ENCODE results near the gene CYP26A1.

Gene CYP26A1

GRCh38 chr10:93060887-93061593 is 12.7 kb upstream of the CYP26A1 start:
- no peaks in the 10 kb centered on the region for H3K9me3 Mint-ChIP-seq
- H3K36me3 Mint-ChIP-seq (ENCODE audit: low read depth) = peaks cover 18% of the 10 kb centered on the region
- H3K4me1 Mint-ChIP-seq = peaks cover 19% of the 10 kb centered on the region
- ATAC-seq = no peak
- DNase-seq = no peak
- H3K27ac Mint-ChIP-seq = no peak overlapping the region
- peaks cover 41% of the 10 kb centered on the region for H3K27me3 Mint-ChIP-seq
- no peak overlapping the region for H3K4me3 Mint-ChIP-seq

GRCh38 chr10:93061594-93062513 is 11.8 kb upstream of the CYP26A1 start:
- Mint-ChIP-seq H3K36me3 (ENCODE audit: low read depth) (peaks cover 18% of the 10 kb centered on the region), H3K27ac (no peak overlapping the region), H3K27me3 (peaks cover 47% of the 10 kb centered on the region), H3K4me3 (peak overlapping the region; percentile 65), H3K4me1 (peaks cover 19% of the 10 kb centered on the region), H3K9me3 (no peaks in the 10 kb centered on the region)
- ATAC-seq (peak; percentile 25), DNase-seq (peak; percentile 9)

GRCh38 chr10:93062514-93063143 is 11.1 kb upstream of the CYP26A1 start:
- Mint-ChIP-seq H3K36me3 (ENCODE audit: low read depth) (peaks cover 18% of the 10 kb centered on the region), H3K4me3 (peak overlapping the region; percentile 65), H3K27ac (no peak overlapping the region), H3K27me3 (peaks cover 55% of the 10 kb centered on the region), H3K4me1 (peaks cover 19% of the 10 kb centered on the region), H3K9me3 (no peaks in the 10 kb centered on the region)
- ATAC-seq (peak; percentile 62), DNase-seq (peak; percentile 66)

- Mint-ChIP-seq H3K36me3 (ENCODE audit: low read depth) (peaks cover 14% of the 10 kb centered on the region), H3K27me3 (peaks cover 62% of the 10 kb centered on the region), H3K4me1 (peaks cover 19% of the 10 kb centered on the region), H3K9me3 (no peaks in the 10 kb centered on the region), H3K4me3 (no peak overlapping the region), H3K27ac (no peak overlapping the region)
- no peak for ATAC-seq
- peak; percentile 3 for DNase-seq
These were observed 10.3 kb upstream of the CYP26A1 start for GRCh38 chr10:93063144-93063976.

- no peak overlapping the region for H3K27ac Mint-ChIP-seq
- H3K4me3 Mint-ChIP-seq = no peak overlapping the region
These were observed 9.6 kb upstream of the CYP26A1 start for GRCh38 chr10:93063977-93064660.

GRCh38 chr10:93064874-93065660 is 8.6 kb upstream of the CYP26A1 start:
- Mint-ChIP-seq H3K27ac (no peak overlapping the region), H3K4me3 (no peak overlapping the region), H3K36me3 (ENCODE audit: low read depth) (peaks cover under 1% of the 10 kb centered on the region), H3K9me3 (no peaks in the 10 kb centered on the region), H3K27me3 (peaks cover 74% of the 10 kb centered on the region), H3K4me1 (peaks cover 21% of the 10 kb centered on the region)
- ATAC-seq (no peak), DNase-seq (no peak)

More at GRCh38 chr10:93063977-93064660, 9.6 kb upstream of the CYP26A1 start:
- Mint-ChIP-seq H3K27me3 (peaks cover 70% of the 10 kb centered on the region), H3K9me3 (no peaks in the 10 kb centered on the region), H3K36me3 (ENCODE audit: low read depth) (peaks cover 9% of the 10 kb centered on the region), H3K4me1 (peaks cover 23% of the 10 kb centered on the region)
- no peak for ATAC-seq
- DNase-seq = no peak

- H3K27me3 Mint-ChIP-seq = peaks cover 81% of the 10 kb centered on the region
- no peak for DNase-seq
- H3K4me3 Mint-ChIP-seq = no peak overlapping the region
- H3K9me3 Mint-ChIP-seq = no peaks in the 10 kb centered on the region
- peaks cover 21% of the 10 kb centered on the region for H3K4me1 Mint-ChIP-seq
- no peaks in the 10 kb centered on the region for H3K36me3 Mint-ChIP-seq (ENCODE audit: low read depth)
- no peak overlapping the region for H3K27ac Mint-ChIP-seq
- ATAC-seq = no peak
These were observed 7.8 kb upstream of the CYP26A1 start for GRCh38 chr10:93065675-93066543.

GRCh38 chr10:93066544-93066913 is 7.2 kb upstream of the CYP26A1 start:
- Mint-ChIP-seq H3K4me3 (no peak overlapping the region), H3K36me3 (ENCODE audit: low read depth) (no peaks in the 10 kb centered on the region), H3K9me3 (no peaks in the 10 kb centered on the region), H3K4me1 (peaks cover 22% of the 10 kb centered on the region), H3K27ac (no peak overlapping the region), H3K27me3 (peaks cover 82% of the 10 kb centered on the region)
- no peak for ATAC-seq
- DNase-seq = no peak

GRCh38 chr10:93067443-93068365 is 6.0 kb upstream of the CYP26A1 start:
- Mint-ChIP-seq H3K27ac (no peak overlapping the region), H3K27me3 (peaks cover 85% of the 10 kb centered on the region), H3K9me3 (no peaks in the 10 kb centered on the region), H3K4me1 (peaks cover 19% of the 10 kb centered on the region), H3K4me3 (no peak overlapping the region), H3K36me3 (ENCODE audit: low read depth) (no peaks in the 10 kb centered on the region)
- no peak for DNase-seq
- ATAC-seq = no peak

- peaks cover 88% of the 10 kb centered on the region for H3K27me3 Mint-ChIP-seq
- DNase-seq = no peak
- H3K27ac Mint-ChIP-seq = no peak overlapping the region
- H3K9me3 Mint-ChIP-seq = no peaks in the 10 kb centered on the region
- H3K4me3 Mint-ChIP-seq = no peak overlapping the region
- H3K4me1 Mint-ChIP-seq = peaks cover 20% of the 10 kb centered on the region
- no peaks in the 10 kb centered on the region for H3K36me3 Mint-ChIP-seq (ENCODE audit: low read depth)
- ATAC-seq = no peak
These were observed 5.1 kb upstream of the CYP26A1 start for GRCh38 chr10:93068411-93069244.

- ATAC-seq (no peak), DNase-seq (no peak)
- peaks cover 20% of the 10 kb centered on the region for H3K4me1 Mint-ChIP-seq
- H3K9me3 Mint-ChIP-seq = no peaks in the 10 kb centered on the region
- no peaks in the 10 kb centered on the region for H3K36me3 Mint-ChIP-seq (ENCODE audit: low read depth)
- no peak overlapping the region for H3K4me3 Mint-ChIP-seq
- H3K27ac Mint-ChIP-seq = no peak overlapping the region
- H3K27me3 Mint-ChIP-seq = peaks cover 84% of the 10 kb centered on the region
These were observed 4.5 kb upstream of the CYP26A1 start for GRCh38 chr10:93069245-93069561.
